Measurements from ENCODE around the gene PDZD2. TPM values are rescaled to one million over a fixed set of nuclear protein-coding genes. Genes with fewer than 3 reads are reported as not detected.

PDZD2 gene
- total RNA-seq, 1 experiment from 2014 or later = 23.0 TPM

DNA sequence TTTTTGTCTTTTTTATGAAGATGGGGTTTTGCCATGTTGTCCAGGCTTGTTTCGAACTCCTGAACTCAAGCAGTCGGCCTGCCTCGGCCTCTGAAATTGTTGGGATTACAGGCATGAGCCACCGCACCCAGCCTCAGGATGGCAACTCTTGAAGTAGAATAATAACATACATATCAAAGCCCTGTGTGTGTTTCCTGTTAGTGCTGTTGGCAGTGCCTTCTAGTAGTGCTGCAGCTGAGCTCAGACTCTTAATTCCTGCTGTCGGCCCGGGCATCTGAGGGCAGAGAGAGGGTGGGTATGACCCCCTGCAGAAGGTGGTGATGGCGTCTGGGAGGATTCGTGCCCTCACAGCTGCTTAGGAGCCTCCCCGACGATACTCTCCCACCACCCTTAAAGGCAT, 227.2 kb downstream of the PDZD2 start:
- H3K36me3 Mint-ChIP-seq (ENCODE audit: insufficient read depth, unreplicated experiment) = no peaks in the 10 kb centered on the region
- no peaks in the 10 kb centered on the region for H3K4me1 Mint-ChIP-seq (ENCODE audit: insufficient read depth, unreplicated experiment)
- intact Hi-C loops (cut with micrococcal nuclease) = no loop called here
- no peaks in the 10 kb centered on the region for H3K27me3 Mint-ChIP-seq (ENCODE audit: insufficient read depth, unreplicated experiment)
- no peak overlapping the region for H3K27ac Mint-ChIP-seq (ENCODE audit: low read depth, unreplicated experiment)
- ChIA-PET POLR2A (interaction anchor here (0.7 to 0.8 kb wide), 2 partner anchors 70 to 124 kb away, joined by 3 read pairs; no protein-coding TSS in a partner anchor), CTCF (interaction anchor here (1.3 kb wide), 1 partner anchor 11 kb away, joined by 3 read pairs; no protein-coding TSS in a partner anchor)
- no peak for DNase-seq (ENCODE audit: unreplicated experiment)
- no peak overlapping the region for H3K4me3 Mint-ChIP-seq (ENCODE audit: unreplicated experiment)
- TF ChIP-seq, protein P1, sequence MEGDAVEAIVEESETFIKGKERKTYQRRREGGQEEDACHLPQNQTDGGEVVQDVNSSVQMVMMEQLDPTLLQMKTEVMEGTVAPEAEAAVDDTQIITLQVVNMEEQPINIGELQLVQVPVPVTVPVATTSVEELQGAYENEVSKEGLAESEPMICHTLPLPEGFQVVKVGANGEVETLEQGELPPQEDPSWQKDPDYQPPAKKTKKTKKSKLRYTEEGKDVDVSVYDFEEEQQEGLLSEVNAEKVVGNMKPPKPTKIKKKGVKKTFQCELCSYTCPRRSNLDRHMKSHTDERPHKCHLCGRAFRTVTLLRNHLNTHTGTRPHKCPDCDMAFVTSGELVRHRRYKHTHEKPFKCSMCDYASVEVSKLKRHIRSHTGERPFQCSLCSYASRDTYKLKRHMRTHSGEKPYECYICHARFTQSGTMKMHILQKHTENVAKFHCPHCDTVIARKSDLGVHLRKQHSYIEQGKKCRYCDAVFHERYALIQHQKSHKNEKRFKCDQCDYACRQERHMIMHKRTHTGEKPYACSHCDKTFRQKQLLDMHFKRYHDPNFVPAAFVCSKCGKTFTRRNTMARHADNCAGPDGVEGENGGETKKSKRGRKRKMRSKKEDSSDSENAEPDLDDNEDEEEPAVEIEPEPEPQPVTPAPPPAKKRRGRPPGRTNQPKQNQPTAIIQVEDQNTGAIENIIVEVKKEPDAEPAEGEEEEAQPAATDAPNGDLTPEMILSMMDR (IDR thresholded peaks at IDR 0.05; ENCODE audit: unreplicated experiment) = no peak
- H3K9me3 Mint-ChIP-seq (ENCODE audit: unreplicated experiment) = no peaks in the 10 kb centered on the region
- BruUV-seq (replicated peaks) = no TSS peak

DNA sequence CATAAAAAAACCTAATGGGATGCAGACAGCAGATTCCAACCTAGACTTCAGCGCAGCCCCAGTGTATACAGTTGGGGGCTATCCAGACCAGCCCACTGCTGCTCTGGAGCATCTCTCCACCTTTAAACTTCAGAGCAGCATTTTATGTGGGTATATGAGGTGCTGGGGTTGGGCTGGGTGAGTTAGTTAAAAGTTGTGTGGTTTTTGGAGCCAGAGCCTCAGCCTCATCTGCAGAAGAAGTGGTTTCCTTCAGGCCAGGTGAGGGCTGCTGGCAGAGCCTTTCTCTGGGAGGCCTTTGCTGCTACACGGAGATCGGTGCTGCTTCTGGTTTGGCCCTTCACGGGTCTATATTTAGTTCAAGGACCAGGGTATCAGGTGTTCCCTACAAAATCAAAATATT, 228.3 kb downstream of the PDZD2 start:
- CTCF ChIA-PET = interaction anchor here (1.0 to 1.3 kb wide), 2 partner anchors 12 to 226 kb away, joined by 3 read pairs; no protein-coding TSS in a partner anchor

DNA sequence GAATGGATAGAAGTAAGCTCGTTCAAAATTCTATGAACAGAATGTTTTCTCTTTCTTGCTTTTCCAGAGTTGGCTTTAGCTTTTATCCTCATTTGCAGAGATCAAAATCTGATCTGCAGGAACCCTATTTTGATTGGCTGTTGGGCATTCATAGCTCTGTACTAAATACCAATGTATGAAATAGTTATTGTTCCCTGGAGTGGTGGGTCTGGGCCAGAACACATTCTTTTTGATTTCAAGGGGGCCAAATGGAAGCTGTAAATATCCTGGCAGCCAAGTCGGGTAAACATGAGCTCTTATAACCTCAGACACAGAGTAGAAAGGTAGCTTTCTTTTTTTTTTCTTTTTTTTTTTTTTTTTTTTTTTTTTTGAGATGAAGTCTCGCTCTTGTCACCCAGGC, 241.5 kb downstream of the PDZD2 start:
- H3K9me3 Mint-ChIP-seq (ENCODE audit: unreplicated experiment) = no peaks in the 10 kb centered on the region
- H3K4me3 Mint-ChIP-seq (ENCODE audit: unreplicated experiment) = no peak overlapping the region
- no peak for DNase-seq (ENCODE audit: unreplicated experiment)
- TF ChIP-seq, protein P1 (IDR thresholded peaks at IDR 0.05; ENCODE audit: unreplicated experiment) = no peak
- intact Hi-C loops (cut with micrococcal nuclease) = no loop called here
- H3K36me3 Mint-ChIP-seq (ENCODE audit: insufficient read depth, unreplicated experiment) = no peaks in the 10 kb centered on the region
- peaks cover 6% of the 10 kb centered on the region for H3K4me1 Mint-ChIP-seq (ENCODE audit: insufficient read depth, unreplicated experiment)
- no TSS peak for BruUV-seq (replicated peaks)
- H3K27ac Mint-ChIP-seq (ENCODE audit: low read depth, unreplicated experiment) = no peak overlapping the region
- ChIA-PET CTCF (interaction anchor here (0.6 to 2.2 kb wide), 6 partner anchors 9 to 463 kb away, joined by 3 to 5 read pairs (median 4); no protein-coding TSS in a partner anchor), POLR2A (interaction anchor here (0.6 kb wide), 1 partner anchor 37 kb away, joined by 3 read pairs; no protein-coding TSS in a partner anchor)
- no peaks in the 10 kb centered on the region for H3K27me3 Mint-ChIP-seq (ENCODE audit: insufficient read depth, unreplicated experiment)

More for the DNA sequence above, 228.3 kb downstream of the PDZD2 start:
- no TSS peak for BruUV-seq (replicated peaks)
- TF ChIP-seq, protein P1 (IDR thresholded peaks at IDR 0.05; ENCODE audit: unreplicated experiment) = no peak
- Mint-ChIP-seq H3K4me3 (ENCODE audit: unreplicated experiment) (no peak overlapping the region), H3K27me3 (ENCODE audit: insufficient read depth, unreplicated experiment) (no peaks in the 10 kb centered on the region), H3K9me3 (ENCODE audit: unreplicated experiment) (no peaks in the 10 kb centered on the region), H3K36me3 (ENCODE audit: insufficient read depth, unreplicated experiment) (no peaks in the 10 kb centered on the region), H3K4me1 (ENCODE audit: insufficient read depth, unreplicated experiment) (no peaks in the 10 kb centered on the region), H3K27ac (ENCODE audit: low read depth, unreplicated experiment) (no peak overlapping the region)
- POLR2A ChIA-PET = interaction anchor here (0.8 to 1.1 kb wide), 2 partner anchors 28 to 69 kb away, joined by 3 read pairs; no protein-coding TSS in a partner anchor
- intact Hi-C loops (cut with micrococcal nuclease) = no loop called here
- no peak for DNase-seq (ENCODE audit: unreplicated experiment)

DNA sequence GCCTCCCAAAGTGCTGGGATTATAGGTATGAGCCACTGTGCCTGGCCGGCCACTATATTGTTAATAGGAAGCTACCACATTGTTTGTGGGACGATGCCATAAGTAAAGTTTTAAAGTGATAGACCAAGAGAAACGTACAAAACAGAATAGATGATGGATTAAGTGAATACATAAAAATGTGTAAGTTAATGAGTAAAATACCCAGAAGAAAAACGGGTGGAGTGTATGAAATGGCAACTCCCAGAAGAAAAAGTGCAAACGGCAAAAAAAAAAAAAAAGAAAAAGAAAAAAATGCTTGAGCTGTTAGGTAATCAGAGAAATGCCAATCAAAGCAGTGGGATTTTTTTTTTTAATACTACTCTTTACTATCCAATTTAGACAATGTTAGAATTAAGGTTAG, 246.0 kb downstream of the PDZD2 start:
- POLR2A ChIA-PET = interaction anchor here (0.6 kb wide), 1 partner anchor 103 kb away, joined by 3 read pairs; no protein-coding TSS in a partner anchor
- no peak overlapping the region for H3K4me3 Mint-ChIP-seq (ENCODE audit: unreplicated experiment)
- no peaks in the 10 kb centered on the region for H3K9me3 Mint-ChIP-seq (ENCODE audit: unreplicated experiment)
- intact Hi-C loops (cut with micrococcal nuclease) = no loop called here
- no peaks in the 10 kb centered on the region for H3K27me3 Mint-ChIP-seq (ENCODE audit: insufficient read depth, unreplicated experiment)
- H3K36me3 Mint-ChIP-seq (ENCODE audit: insufficient read depth, unreplicated experiment) = no peaks in the 10 kb centered on the region
- H3K27ac Mint-ChIP-seq (ENCODE audit: low read depth, unreplicated experiment) = no peak overlapping the region
- H3K4me1 Mint-ChIP-seq (ENCODE audit: insufficient read depth, unreplicated experiment) = peaks cover 6% of the 10 kb centered on the region
- no peak for DNase-seq (ENCODE audit: unreplicated experiment)
- CTCF ChIA-PET = interaction anchor here (0.6 to 1.1 kb wide), 2 partner anchors 24 to 700 kb away, joined by 3 read pairs; no protein-coding TSS in a partner anchor
- TF ChIP-seq, protein P1 (IDR thresholded peaks at IDR 0.05; ENCODE audit: unreplicated experiment) = no peak
- BruUV-seq (replicated peaks) = no TSS peak
